ENCODE measurements around the gene METTL22.

The METTL22 gene

DNA sequence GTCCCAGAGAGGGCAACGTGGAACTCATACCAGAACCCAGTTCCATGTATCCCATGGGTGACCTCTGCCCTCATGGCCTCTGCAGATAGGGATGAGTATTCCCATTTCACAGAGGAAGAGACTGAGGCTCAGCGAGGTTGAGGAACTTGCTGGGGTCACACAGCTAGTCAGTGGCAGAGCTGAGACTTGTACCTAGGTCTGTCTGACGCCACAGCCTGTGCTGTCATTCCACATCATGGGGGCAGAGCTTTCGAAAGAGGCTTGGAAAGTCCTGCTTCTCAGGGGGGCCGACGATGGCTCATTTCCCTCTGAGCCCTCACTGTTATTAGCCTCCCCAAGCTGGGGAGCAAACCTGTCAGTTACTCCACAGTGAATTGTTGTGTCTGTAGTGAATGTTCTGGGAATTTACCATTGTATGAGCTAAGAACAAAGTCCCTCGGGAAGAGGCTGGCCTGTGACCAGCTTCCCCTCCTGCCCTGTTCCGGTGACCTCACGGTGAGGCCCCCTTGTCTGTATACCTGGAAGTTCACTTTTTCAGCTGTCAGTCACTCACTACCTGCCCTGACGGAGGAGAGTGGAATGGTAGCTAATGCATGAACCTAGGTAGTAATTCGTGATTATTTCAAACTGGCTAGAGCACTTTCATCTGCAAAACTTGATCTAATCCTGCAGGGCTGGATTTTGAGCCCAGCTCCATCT, 8.9 kb downstream of the METTL22 start:
- no peak overlapping the region for H2AFZ ChIP-seq (ENCODE audit: low read depth, low read length)
- H3K36me3 ChIP-seq (ENCODE audit: insufficient read depth, low read length), result peaks cover 88% of the 10 kb centered on the region

DNA sequence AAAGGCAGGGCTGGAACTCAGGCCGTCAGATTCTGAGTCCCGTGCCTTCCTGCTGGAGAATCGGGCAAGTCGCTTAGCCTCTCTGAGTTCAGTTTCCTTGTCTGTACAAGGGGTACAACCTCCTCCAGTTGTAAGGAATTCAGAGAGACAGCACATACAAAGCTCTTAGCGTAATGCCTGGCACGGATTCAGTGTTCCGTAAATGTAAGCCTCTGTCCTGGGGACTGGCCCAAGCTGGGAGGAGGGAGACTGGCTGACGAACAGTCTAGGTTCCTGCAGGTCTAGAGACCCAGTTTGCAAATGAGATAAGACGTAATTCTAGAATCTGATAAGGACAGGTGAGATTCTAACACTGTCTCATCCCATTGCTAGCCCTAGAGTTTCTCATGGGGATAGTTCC, 9.9 kb downstream of the METTL22 start:
- Histone ChIP-seq H3K36me3 (ENCODE audit: insufficient read depth, low read length) (peaks cover 88% of the 10 kb centered on the region), H2AFZ (ENCODE audit: low read depth, low read length) (no peak overlapping the region), H3K9me3 (ENCODE audit: low read length) (no peaks in the 10 kb centered on the region), H3K4me3 (ENCODE audit: low read length) (no peak overlapping the region), H3K27me3 (ENCODE audit: insufficient read depth, low read length) (no peaks in the 10 kb centered on the region), H3K4me1 (ENCODE audit: insufficient read depth, low read length) (peaks cover 7% of the 10 kb centered on the region)

More for the DNA sequence above, 8.9 kb downstream of the METTL22 start:
- peaks cover 7% of the 10 kb centered on the region for H3K4me1 ChIP-seq (ENCODE audit: insufficient read depth, low read length)
- H3K27me3 ChIP-seq (ENCODE audit: insufficient read depth, low read length), result no peaks in the 10 kb centered on the region
- no peak overlapping the region for H3K4me3 ChIP-seq (ENCODE audit: low read length)
- no peaks in the 10 kb centered on the region for H3K9me3 ChIP-seq (ENCODE audit: low read length)

- Histone ChIP-seq H2AFZ (ENCODE audit: low read depth, low read length) (no peak overlapping the region), H3K27me3 (ENCODE audit: insufficient read depth, low read length) (no peaks in the 10 kb centered on the region), H3K36me3 (ENCODE audit: insufficient read depth, low read length) (peaks cover 91% of the 10 kb centered on the region), H3K9me3 (ENCODE audit: low read length) (no peaks in the 10 kb centered on the region), H3K4me3 (ENCODE audit: low read length) (no peak overlapping the region), H3K4me1 (ENCODE audit: insufficient read depth, low read length) (peaks cover 7% of the 10 kb centered on the region)
Measured at GRCh38 chr16:8631818-8632465, 10.4 kb downstream of the METTL22 start.

DNA sequence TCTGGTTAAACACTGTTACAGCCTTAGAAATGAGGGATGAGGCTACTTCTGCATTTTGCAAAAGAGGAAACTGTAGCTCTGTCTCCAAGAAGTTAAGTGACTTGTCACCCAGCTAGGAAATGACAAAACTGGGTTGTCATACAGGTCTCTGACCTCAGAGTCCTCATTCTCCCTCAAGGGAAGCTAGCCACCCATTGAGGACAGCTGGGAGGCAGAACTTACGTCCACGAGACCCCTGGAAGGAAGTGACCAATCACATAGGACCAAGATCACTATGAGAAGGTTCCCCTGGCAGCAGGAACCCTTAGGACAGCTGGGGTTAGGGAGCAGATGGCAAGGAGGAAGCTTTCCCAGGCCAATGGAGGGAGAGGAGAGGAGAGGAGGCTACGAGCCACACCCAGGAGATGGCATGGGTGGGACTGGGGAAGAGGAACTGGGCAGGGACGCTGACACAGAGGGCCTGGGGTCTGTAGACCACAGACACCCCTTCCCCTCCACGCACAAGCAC, 11.2 kb downstream of the METTL22 start:
- Histone ChIP-seq H3K36me3 (ENCODE audit: insufficient read depth, low read length) (peaks cover 90% of the 10 kb centered on the region), H3K27me3 (ENCODE audit: insufficient read depth, low read length) (no peaks in the 10 kb centered on the region), H3K4me3 (ENCODE audit: low read length) (no peak overlapping the region), H3K4me1 (ENCODE audit: insufficient read depth, low read length) (peaks cover 7% of the 10 kb centered on the region), H3K9me3 (ENCODE audit: low read length) (no peaks in the 10 kb centered on the region), H2AFZ (ENCODE audit: low read depth, low read length) (no peak overlapping the region)

- Histone ChIP-seq H3K4me1 (ENCODE audit: insufficient read depth, low read length) (peaks cover 6% of the 10 kb centered on the region), H3K36me3 (ENCODE audit: insufficient read depth, low read length) (peaks cover 86% of the 10 kb centered on the region), H3K4me3 (ENCODE audit: low read length) (no peak overlapping the region), H3K9me3 (ENCODE audit: low read length) (no peaks in the 10 kb centered on the region), H2AFZ (ENCODE audit: low read depth, low read length) (no peak overlapping the region), H3K27me3 (ENCODE audit: insufficient read depth, low read length) (no peaks in the 10 kb centered on the region)
Measured at GRCh38 chr16:8634991-8635736, 13.7 kb downstream of the METTL22 start.

GRCh38 chr16:8639694-8640093, 18.2 kb downstream of the METTL22 start:
- H3K36me3 ChIP-seq (ENCODE audit: insufficient read depth, low read length), result peaks cover 84% of the 10 kb centered on the region

DNA sequence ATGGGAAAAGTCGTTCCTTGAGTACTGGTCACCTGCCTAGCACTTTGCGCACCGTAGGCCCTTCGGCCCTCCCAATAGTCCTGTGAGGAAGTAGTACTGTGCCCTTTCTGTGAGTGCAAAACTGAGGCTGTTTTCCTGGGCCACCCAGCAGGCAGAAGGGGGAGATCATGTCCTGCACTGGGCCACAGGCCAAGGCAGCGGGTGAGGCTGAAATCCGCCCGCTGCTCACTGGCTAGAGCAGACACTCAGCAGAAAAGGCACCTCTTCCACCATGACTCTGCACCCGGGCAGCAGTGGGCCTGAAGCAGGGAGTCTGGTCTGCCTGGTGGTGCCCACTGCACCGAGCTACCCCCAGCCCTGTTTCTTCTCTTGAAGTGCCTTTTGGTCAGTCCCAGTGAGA, 20.2 kb downstream of the METTL22 start:
- Histone ChIP-seq H3K27me3 (ENCODE audit: insufficient read depth, low read length) (no peaks in the 10 kb centered on the region), H3K4me3 (ENCODE audit: low read length) (no peak overlapping the region), H3K36me3 (ENCODE audit: insufficient read depth, low read length) (peaks cover 86% of the 10 kb centered on the region), H2AFZ (ENCODE audit: low read depth, low read length) (no peak overlapping the region), H3K4me1 (ENCODE audit: insufficient read depth, low read length) (no peaks in the 10 kb centered on the region), H3K9me3 (ENCODE audit: low read length) (no peaks in the 10 kb centered on the region)

More at GRCh38 chr16:8639694-8640093, 18.2 kb downstream of the METTL22 start:
- Histone ChIP-seq H3K9me3 (ENCODE audit: low read length) (no peaks in the 10 kb centered on the region), H3K4me1 (ENCODE audit: insufficient read depth, low read length) (no peaks in the 10 kb centered on the region), H3K27me3 (ENCODE audit: insufficient read depth, low read length) (no peaks in the 10 kb centered on the region), H2AFZ (ENCODE audit: low read depth, low read length) (no peak overlapping the region), H3K4me3 (ENCODE audit: low read length) (no peak overlapping the region)

DNA sequence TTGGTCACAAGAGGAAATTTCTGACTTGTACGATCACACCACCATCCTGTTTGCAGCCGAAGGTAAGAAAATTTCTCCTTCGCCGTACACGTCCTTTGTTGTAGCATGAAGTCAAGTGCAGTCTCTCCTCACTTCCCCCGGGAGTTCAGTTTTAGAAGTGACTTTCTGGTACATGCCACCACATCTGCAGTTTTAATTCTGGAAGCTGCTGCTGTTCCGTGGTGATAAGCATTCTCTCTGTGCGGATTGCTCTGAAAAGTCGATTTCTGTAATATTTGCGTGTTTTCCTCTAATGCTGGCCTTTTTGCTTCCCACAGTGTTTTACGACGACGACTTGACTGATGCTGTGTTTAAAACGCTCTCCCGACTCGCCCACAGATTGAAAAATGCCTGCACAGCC, 20.6 kb downstream of the METTL22 start:
- H3K36me3 ChIP-seq (ENCODE audit: insufficient read depth, low read length), result peaks cover 86% of the 10 kb centered on the region
- no peaks in the 10 kb centered on the region for H3K27me3 ChIP-seq (ENCODE audit: insufficient read depth, low read length)
- no peaks in the 10 kb centered on the region for H3K9me3 ChIP-seq (ENCODE audit: low read length)
- H3K4me3 ChIP-seq (ENCODE audit: low read length), result no peak overlapping the region
- no peaks in the 10 kb centered on the region for H3K4me1 ChIP-seq (ENCODE audit: insufficient read depth, low read length)
- no peak overlapping the region for H2AFZ ChIP-seq (ENCODE audit: low read depth, low read length)

GRCh38 chr16:8644211-8645140, 23.0 kb downstream of the METTL22 start:
- Histone ChIP-seq H3K4me1 (ENCODE audit: insufficient read depth, low read length) (no peaks in the 10 kb centered on the region), H3K4me3 (ENCODE audit: low read length) (no peak overlapping the region), H2AFZ (ENCODE audit: low read depth, low read length) (no peak overlapping the region), H3K36me3 (ENCODE audit: insufficient read depth, low read length) (peaks cover 83% of the 10 kb centered on the region), H3K9me3 (ENCODE audit: low read length) (no peaks in the 10 kb centered on the region), H3K27me3 (ENCODE audit: insufficient read depth, low read length) (no peaks in the 10 kb centered on the region)

GRCh38 chr16:8645141-8645521, 23.6 kb downstream of the METTL22 start:
- no peak overlapping the region for H2AFZ ChIP-seq (ENCODE audit: low read depth, low read length)
- no peak overlapping the region for H3K4me3 ChIP-seq (ENCODE audit: low read length)
- no peaks in the 10 kb centered on the region for H3K27me3 ChIP-seq (ENCODE audit: insufficient read depth, low read length)
- H3K36me3 ChIP-seq (ENCODE audit: insufficient read depth, low read length), result peaks cover 77% of the 10 kb centered on the region
- no peaks in the 10 kb centered on the region for H3K4me1 ChIP-seq (ENCODE audit: insufficient read depth, low read length)
- H3K9me3 ChIP-seq (ENCODE audit: low read length), result no peaks in the 10 kb centered on the region

- no peaks in the 10 kb centered on the region for H3K27me3 ChIP-seq (ENCODE audit: insufficient read depth, low read length)
Measured at GRCh38 chr16:8645831-8646230, 24.3 kb downstream of the METTL22 start.

DNA sequence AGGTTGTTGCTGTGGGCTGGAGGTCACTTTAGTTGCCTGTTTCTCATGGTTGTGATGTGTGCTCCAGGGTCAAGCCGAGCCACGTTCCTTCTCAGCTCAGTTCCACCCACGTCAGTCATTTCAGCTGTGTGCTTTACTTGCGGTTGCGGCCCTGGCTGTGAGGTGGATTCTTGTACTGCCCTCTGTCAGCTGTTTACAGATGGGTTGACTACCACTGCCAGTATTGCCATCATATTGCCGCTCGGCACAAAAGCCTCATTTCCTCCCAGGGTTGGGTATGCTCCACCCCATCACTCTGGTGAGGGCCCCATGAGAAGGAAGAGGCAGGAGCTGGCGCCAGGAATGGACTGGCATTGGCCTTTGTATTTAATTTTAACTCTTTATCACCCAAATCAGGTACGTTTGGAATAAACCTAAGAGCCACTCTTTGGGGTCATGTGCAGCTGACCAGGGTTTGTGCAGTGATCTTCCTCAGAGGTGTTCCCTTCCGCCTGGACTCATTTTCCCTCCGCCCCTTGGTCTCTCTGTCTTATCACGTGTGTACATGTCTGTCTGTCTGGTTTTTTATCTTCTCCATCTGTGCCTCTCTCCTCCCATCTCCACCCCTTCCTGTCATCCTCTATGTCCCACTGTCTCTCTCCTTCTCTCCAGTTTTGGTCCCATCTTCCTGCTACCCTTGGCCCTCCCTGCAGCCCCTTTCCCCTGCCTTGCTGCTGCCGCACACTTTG, 25.0 kb downstream of the METTL22 start:
- H3K4me1 ChIP-seq (ENCODE audit: insufficient read depth, low read length), result no peaks in the 10 kb centered on the region
- no peak overlapping the region for H2AFZ ChIP-seq (ENCODE audit: low read depth, low read length)
- no peak overlapping the region for H3K4me3 ChIP-seq (ENCODE audit: low read length)
- H3K27me3 ChIP-seq (ENCODE audit: insufficient read depth, low read length), result no peaks in the 10 kb centered on the region
- H3K9me3 ChIP-seq (ENCODE audit: low read length), result no peaks in the 10 kb centered on the region
- peaks cover 68% of the 10 kb centered on the region for H3K36me3 ChIP-seq (ENCODE audit: insufficient read depth, low read length)

More at GRCh38 chr16:8645831-8646230, 24.3 kb downstream of the METTL22 start:
- peaks cover 74% of the 10 kb centered on the region for H3K36me3 ChIP-seq (ENCODE audit: insufficient read depth, low read length)
- no peak overlapping the region for H2AFZ ChIP-seq (ENCODE audit: low read depth, low read length)
- H3K4me1 ChIP-seq (ENCODE audit: insufficient read depth, low read length), result no peaks in the 10 kb centered on the region
- no peak overlapping the region for H3K4me3 ChIP-seq (ENCODE audit: low read length)
- H3K9me3 ChIP-seq (ENCODE audit: low read length), result no peaks in the 10 kb centered on the region
